ENCODE results near the gene SRCAP. TPM values are rescaled to one million over a fixed set of nuclear protein-coding genes. Genes with fewer than 3 reads are reported as not detected.

SRCAP gene
- total RNA-seq, 2 donors from 2014 or later: 41.4 to 44.9 TPM

DNA sequence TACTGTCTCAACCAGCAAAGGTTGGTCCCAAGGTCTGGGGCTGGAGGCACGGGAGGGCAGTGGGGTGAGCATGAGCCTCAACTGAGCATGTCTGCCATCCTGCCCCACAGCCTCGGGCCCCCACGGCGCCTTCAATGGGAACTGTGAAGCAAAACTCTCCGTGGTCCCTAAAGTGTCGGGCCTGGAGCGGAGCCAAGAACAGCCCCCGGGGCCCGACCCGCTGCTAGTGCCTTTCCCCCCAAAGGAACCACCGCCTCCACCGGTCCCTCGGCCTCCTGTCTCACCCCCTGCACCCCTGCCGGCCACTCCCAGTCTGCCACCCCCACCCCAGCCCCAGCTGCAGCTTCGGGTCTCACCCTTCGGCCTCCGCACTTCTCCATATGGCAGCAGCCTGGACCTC lies 36.5 kb upstream of the SRCAP start:
- intact Hi-C loops (cut with DNase I): loop anchor here in 1 of 2 donors (10.0 kb wide), 1 partner anchor 512 kb away; no protein-coding TSS in a partner anchor
- DNase-seq (ENCODE audit: low spot score): no peak

DNA sequence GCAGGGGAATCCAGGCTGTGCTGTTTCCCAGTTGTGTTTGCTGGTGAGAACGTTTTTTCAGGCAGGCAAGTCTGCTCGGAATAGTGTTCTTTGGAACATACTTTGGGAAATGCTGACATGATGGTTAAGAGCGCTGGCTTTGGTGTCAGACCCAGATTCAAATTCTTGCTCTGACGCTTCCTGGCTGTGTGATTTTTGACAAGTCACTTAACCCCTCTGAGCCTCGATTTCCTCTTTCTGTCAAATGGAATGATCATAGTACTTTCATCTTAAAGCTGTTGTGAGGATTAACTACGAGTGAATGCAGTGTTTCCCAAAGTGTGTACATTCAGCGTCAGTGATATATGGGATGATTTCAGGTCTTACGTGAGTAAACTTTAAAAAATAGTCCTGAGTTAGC lies 35.9 kb upstream of the SRCAP start:
- intact Hi-C loops (cut with DNase I): loop anchor here in 1 of 2 donors (10.0 kb wide), 1 partner anchor 512 kb away; no protein-coding TSS in a partner anchor
- DNase-seq (ENCODE audit: low spot score): no peak

DNA sequence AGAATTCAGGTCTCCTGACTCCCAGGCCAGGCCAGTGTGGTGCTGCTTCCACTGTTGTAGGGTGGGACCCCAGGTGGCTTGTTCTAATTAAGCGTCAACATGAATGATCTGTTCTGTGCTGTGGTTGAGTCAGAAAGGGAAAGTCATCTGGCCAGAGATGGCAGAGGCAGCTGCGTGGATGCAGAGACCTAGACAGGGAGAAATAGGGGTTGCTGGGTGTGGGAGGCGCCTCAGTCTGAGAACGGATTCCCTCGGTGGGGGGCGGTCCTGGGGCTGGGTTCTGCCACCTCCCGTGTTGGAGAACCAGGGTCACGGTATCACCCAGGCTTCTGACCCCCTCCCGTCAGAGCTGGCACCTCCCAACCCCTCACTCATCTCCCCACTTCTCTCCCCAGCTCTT lies 35.2 kb upstream of the SRCAP start:
- intact Hi-C loops (cut with DNase I): loop anchor here in 1 of 2 donors (10.0 kb wide), 1 partner anchor 511 kb away; no protein-coding TSS in a partner anchor
- no peak for DNase-seq (ENCODE audit: low spot score)

- no peak for DNase-seq (ENCODE audit: low spot score)
- intact Hi-C loops (cut with DNase I): loop anchor here in 1 of 2 donors (10.0 kb wide), 1 partner anchor 510 kb away; no protein-coding TSS in a partner anchor
These were observed 34.3 kb upstream of the SRCAP start for GRCh38 chr16:30664616-30665109.

GRCh38 chr16:30665155-30665829 lies 33.7 kb upstream of the SRCAP start:
- DNase-seq (ENCODE audit: low spot score): no peak
- intact Hi-C loops (cut with DNase I): loop anchor here in 1 of 2 donors (10.0 kb wide), 1 partner anchor 510 kb away; no protein-coding TSS in a partner anchor

DNA sequence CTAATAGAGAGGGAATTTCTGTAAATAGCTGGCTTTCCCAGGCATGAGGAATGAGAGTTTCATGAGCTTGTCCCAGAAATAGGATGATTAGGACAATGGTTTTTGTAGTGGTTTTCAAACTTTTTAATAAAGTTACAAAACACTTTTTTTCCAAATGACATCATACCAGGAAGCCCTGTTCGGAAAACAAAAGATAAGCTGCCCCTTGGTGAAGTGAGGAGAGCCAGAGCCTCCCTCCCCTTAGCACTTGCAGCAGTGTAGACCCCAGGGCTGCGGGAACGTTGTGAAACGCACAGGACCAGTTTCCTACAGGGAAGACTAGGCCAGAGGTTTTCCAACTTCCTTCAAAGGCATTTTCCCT lies 33.2 kb upstream of the SRCAP start:
- DNase-seq (ENCODE audit: low spot score): no peak
- intact Hi-C loops (cut with DNase I): loop anchor here in 1 of 2 donors (10.0 kb wide), 1 partner anchor 509 kb away; no protein-coding TSS in a partner anchor

GRCh38 chr16:30666681-30667080 lies 32.3 kb upstream of the SRCAP start:
- intact Hi-C loops (cut with DNase I): loop anchor here in 1 of 2 donors (10.0 kb wide), 1 partner anchor 508 kb away; no protein-coding TSS in a partner anchor
- DNase-seq (ENCODE audit: low spot score): no peak

DNA sequence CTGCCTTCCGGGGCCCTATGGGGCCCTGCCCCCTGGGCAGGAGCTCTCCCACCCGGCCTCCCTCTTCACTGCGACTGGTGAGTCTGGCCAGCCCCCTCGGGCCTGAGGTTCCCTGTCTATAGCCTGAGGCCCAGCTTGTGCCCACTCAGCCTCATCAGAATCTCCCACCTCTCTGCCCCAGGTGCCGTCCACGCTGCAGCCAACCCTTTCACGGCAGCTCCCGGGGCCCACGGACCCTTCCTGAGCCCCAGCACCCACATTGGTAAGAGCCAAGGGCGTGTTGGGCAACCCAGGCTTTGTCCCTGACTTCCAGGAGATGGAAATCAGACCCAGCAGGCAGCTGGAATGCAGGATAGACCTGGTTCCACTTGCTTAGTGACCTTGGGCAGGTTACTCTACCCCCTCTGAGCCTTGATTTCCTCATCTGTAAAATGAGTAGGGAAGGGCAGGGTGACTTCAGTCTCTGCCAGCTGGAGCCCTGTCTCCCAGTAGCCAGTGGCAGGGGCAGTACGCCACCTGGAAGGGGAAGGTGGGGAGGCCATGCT lies 31.5 kb upstream of the SRCAP start:
- intact Hi-C loops (cut with DNase I): loop anchor here in 1 of 2 donors (10.0 kb wide), 1 partner anchor 507 kb away; no protein-coding TSS in a partner anchor
- no peak for DNase-seq (ENCODE audit: low spot score)

GRCh38 chr16:30668393-30668792 lies 30.6 kb upstream of the SRCAP start:
- intact Hi-C loops (cut with DNase I): loop anchor here in 1 of 2 donors (10.0 kb wide), 1 partner anchor 506 kb away; no protein-coding TSS in a partner anchor
- no peak for DNase-seq (ENCODE audit: low spot score)

DNA sequence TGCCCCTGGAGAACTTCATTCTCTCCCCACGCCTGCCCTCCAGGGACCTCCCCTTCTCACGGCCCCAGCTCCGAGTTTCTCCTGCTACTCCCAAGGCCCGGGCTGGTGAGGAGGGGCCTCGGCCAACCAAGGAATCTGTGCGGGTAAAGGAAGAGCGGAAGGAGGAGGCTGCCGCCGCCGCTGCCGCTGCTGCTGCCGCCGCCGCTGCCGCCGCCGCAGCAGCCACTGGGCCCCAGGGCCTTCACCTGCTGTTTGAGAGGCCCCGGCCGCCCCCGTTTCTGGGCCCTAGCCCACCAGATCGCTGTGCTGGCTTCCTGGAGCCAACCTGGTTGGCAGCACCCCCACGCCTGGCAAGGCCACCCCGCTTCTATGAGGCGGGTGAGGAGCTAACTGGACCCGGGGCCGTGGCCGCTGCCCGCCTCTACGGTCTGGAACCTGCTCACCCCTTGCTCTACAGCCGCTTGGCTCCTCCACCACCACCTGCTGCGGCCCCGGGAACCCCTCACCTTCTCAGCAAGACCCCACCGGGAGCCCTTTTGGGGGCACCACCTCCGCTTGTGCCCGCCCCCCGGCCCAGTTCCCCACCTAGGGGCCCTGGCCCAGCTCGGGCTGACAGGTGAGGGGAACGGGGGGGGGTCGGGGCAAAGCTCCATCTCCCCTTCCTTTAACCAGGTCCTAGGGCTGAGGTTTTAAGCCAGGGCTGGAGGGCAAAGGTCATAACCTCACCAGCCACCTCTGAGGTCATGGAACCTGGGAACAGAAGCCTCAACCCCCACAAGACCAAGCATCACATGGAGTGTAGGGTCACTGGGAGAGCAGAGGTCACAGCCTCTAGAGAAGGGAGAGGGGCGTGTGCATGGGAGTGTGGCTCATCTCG lies 29.7 kb upstream of the SRCAP start:
- intact Hi-C loops (cut with DNase I): loop anchor here in 1 of 2 donors (10.0 kb wide), 1 partner anchor 506 kb away; no protein-coding TSS in a partner anchor
- no peak for DNase-seq (ENCODE audit: low spot score)

DNA sequence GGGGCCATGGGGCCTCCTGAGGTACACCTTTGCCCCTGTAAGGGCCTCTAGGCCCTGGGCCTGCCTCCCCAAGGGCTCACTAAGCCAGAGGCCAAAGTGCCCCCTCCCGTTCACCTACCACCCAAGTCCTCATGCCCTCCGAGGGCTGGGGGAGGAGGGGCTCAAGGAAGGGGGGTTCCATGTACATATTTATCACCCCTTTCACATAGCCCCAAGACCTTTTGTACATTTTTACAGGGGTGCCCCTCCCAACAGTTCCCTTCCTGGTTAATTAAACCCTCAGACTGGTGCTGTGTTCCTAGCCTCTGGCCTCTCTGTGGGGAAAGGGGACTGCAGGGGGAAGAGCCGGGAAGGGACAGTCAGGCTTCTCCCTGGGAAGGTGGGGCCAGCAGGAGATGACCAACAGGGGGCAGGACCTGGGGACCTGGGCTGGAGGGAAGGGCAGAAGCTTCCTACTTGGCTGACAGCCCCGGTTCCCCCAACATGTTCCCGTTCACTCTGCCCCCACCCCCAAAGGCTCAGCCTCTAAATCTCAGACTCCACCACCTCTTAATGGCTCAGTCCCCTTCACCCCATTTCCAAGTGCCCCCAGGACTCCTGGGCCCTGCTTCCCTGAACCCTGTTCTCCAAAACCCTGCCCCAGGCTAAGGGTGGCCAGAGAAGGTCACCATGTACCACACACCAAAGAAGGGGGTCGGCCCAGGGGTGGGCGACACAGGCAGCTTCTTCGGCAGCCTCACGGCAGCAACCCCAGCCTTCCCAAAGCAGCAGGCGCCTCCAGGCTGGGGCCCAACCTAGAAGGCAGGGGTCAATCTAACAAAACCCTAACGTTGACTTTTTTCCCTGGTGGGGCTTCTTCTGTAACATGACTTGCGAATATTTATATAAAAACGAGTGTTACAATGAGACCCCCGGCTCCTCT lies 28.8 kb upstream of the SRCAP start:
- DNase-seq (ENCODE audit: low spot score): no peak
- intact Hi-C loops (cut with DNase I): loop anchor here in 1 of 2 donors (10.0 kb wide), 1 partner anchor 505 kb away; no protein-coding TSS in a partner anchor

DNA sequence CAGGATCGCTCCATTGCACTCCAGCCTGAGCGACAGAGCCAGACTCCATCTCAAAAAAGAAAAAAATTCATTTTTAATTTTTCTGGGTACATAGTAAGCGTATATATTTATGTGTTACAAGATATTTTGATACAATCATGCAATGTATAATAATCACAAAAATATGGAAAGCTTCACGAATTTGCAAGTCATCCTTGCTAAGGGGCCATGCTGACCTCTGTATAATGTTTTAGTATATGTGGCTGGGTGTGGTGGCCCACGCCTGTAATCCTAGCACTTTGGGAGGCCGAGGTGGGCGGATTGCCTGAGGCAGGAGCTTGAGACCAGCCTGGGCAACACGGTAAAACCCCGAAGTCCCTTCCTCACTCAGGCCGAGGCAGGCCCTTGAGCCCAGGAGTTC lies 23.8 kb upstream of the SRCAP start:
- DNase-seq (ENCODE audit: low spot score): no peak
- intact Hi-C loops (cut with DNase I): loop anchor here in 1 of 2 donors (5.0 kb wide), 1 partner anchor 48 kb away; no protein-coding TSS in a partner anchor

DNA sequence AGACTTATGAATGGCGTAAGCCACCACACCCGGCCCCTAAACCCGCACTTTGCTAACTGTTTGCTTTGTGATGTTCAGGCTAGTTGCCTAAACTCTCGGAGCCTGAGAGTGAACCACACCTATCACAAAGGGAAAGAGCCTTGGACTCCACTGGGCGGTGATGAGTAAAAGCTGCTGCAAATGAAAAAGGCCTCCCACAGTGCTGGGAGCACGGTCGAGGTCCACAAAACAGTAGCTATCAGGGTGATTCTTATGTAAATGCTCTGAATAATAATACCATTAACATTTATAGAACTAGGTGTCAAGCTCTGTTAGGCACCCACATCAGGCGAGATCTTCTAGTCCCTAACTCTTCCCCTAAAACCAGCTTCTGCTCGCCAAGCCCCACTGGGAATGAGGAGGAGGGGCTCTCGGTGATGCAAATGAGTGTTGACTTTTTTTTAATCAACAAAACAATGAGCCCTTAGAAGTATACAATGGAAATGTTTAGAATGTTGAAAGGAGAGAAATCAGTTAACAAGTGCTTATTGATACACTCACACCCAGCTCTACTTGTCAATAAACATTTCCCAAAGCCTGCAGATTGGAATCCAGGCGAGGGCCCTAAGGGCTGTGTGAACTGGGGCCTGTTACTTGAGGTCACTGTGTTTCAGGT lies 20.9 kb upstream of the SRCAP start:
- intact Hi-C loops (cut with DNase I): loop anchor here in 1 of 2 donors (5.0 kb wide), 1 partner anchor 51 kb away; no protein-coding TSS in a partner anchor
- no peak for DNase-seq (ENCODE audit: low spot score)

GRCh38 chr16:30678586-30678970 lies 20.4 kb upstream of the SRCAP start:
- no peak for DNase-seq (ENCODE audit: low spot score)
- intact Hi-C loops (cut with DNase I): loop anchor here in 1 of 2 donors (5.0 kb wide), 1 partner anchor 51 kb away; no protein-coding TSS in a partner anchor

DNA sequence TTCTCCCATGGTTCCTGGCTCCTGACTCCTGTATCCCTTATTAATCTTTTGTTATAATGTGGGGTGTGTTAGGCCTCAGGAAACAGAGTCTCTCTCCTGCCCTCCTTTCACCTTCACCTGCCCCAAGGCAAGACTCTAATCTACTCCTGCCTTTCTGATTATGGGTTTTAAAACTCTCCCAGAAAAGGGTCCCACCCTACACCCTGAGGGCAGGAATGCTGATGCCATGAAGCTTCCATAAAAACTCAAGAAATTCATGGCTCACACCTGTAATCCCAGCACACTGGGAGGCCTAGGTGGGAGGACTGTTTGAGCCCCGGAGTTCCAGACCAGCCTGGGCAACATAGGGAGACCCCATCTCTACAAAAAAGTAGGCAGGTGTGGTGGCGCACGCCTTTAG lies 18.6 kb upstream of the SRCAP start:
- intact Hi-C loops (cut with DNase I): no loop called here
- no peak for DNase-seq (ENCODE audit: low spot score)

DNA sequence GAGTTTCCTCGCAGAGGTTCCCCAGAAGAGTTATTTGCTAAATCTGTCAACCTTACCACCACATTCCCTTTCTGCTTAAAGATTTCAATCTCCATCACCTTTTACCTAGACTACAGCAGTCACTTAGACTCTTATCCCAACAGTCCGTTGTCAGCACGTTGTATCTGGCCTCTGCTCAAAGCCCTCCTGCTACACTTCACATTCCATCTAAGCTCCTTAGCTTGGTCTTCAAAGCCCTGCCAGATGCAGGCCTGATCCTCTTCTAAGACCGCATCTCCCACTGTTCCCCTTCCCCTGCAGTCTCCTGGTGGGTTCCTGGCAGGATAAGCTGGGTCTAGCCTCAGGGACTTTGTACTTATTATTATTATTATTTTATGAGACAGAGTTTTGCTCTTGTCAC lies 10.3 kb upstream of the SRCAP start:
- intact Hi-C loops (cut with DNase I): no loop called here
- DNase-seq (ENCODE audit: low spot score): no peak

DNA sequence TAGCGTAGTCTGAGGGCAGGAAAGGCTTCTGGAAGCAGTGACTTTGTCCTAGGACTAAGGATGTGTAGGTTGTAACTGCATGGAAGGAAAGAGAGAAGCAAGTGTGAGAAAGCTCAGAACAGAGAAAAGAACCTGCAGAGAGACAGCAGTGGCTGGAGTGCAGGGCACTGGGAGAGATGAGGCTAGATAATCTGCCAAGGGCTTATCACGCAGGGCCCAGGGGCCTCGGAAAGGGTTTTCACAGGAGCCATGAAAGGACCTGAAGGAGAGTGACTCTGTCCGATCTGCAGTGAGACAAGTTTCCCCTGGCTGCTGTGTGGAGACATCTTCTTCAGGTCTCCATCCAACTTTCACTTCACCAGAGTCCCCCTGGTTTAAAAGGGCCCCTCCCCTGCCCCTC lies 7.1 kb upstream of the SRCAP start:
- intact Hi-C loops (cut with DNase I): no loop called here

More for the DNA sequence above, 7.1 kb upstream of the SRCAP start:
- DNase-seq (ENCODE audit: low spot score): no peak

All from posterior vena cava (tissue), 2 donors.